Measurements from ENCODE around the gene OLIG1. TPM values are rescaled to one million over a fixed set of nuclear protein-coding genes. Genes with fewer than 3 reads are reported as not detected.

Gene OLIG1
- not detected for total RNA-seq

- ATAC-seq (peak; percentile 50), DNase-seq (ENCODE audit: low spot score) (no peak)
These were observed at the start of gene OLIG1 for GRCh38 chr21:33069994-33070743. Gene OLIG1, plus strand, starts transcription at chr21:33070141. Its CDS starts 106 bp downstream, at chr21:33070247.

DNA sequence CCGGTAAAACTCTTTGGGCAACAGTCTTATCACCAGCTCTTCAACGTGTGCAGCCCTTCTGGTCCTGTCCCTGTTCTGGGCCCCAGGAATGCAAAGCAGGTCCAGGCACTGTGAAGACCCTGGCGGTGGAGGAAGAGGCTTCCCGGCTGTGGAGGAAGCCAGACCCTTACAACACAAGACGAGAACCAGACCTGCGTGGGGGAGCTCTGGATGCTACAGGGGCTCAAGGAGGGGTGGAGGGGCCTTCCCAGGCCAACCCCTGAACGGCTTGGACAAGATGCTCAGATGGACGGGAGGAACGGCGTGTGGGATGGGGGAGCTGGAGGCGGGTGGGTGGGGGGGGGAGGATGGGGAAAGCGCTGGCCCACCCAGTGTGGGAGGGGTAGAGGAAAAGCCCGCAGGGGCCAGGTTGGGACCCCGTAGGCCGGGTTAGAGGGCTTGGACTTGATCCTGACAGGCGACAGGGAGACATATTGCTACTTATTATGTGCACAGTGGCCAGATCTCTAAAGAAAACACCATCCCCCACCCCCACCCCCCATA is 49.3 kb upstream of the OLIG1 start:
- DNase-seq (ENCODE audit: low spot score) (peak; percentile 29), ATAC-seq (no peak)

DNA sequence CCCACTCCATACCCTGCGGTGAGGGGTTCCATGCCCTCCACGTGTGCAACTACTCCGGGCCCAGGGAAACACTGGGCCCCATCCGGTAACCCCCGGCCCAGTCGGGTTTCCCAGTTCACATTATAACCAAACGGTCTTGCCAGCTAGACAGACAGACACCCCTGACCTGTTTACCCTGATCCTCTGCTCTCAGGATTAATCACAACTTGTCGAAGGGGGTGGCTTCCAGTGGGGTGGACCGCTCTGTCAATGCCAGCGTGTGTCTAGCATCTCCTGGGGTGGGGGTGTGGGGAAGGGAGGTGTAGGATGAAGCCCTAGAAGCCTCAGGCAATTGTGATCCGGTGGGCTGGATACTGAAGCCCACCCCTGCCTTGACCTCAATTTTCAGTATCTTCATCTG is 48.8 kb upstream of the OLIG1 start:
- DNase-seq (ENCODE audit: low spot score), result no peak
- ATAC-seq, result no peak

DNA sequence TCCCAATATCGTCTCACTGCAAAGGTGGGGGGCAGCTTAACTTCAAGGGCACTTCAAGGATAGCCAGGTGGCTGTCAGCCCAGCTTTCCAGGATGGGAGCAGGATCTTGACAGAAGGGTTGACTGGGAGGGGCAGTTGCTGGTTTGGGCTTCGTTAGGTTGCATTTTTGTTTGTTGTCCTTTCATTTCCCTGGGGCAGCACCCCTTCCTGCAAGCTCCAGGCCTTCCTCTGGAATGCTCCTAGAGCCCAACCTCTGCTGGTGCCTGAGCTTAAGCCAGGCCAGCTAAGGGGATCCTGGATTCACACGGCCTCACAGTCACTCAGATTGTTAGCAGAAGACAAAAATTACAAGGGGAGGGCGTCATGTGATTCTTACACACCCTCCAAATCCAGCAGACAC is 48.3 kb upstream of the OLIG1 start:
- DNase-seq (ENCODE audit: low spot score) (peak; percentile 14), ATAC-seq (no peak)

- DNase-seq (ENCODE audit: low spot score), result peak; percentile 37
- ATAC-seq, result no peak
These were observed 47.5 kb upstream of the OLIG1 start for GRCh38 chr21:33022489-33022827.

- no peak for ATAC-seq
- peak; percentile 39 for DNase-seq (ENCODE audit: low spot score)
These were observed 46.9 kb upstream of the OLIG1 start for GRCh38 chr21:33022828-33023573.

DNA sequence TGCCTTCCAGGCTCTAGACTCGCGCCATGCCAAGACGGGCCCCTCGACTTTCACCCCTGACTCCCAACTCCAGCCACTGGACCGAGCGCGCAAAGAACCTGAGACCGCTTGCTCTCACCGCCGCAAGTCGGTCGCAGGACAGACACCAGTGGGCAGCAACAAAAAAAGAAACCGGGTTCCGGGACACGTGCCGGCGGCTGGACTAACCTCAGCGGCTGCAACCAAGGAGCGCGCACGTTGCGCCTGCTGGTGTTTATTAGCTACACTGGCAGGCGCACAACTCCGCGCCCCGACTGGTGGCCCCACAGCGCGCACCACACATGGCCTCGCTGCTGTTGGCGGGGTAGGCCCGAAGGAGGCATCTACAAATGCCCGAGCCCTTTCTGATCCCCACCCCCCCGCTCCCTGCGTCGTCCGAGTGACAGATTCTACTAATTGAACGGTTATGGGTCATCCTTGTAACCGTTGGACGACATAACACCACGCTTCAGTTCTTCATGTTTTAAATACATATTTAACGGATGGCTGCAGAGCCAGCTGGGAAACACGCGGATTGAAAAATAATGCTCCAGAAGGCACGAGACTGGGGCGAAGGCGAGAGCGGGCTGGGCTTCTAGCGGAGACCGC is 46.3 kb upstream of the OLIG1 start:
- DNase-seq (ENCODE audit: low spot score) (no peak), ATAC-seq (no peak)

GRCh38 chr21:33024201-33025103 is 45.5 kb upstream of the OLIG1 start:
- ATAC-seq (no peak), DNase-seq (ENCODE audit: low spot score) (no peak)

GRCh38 chr21:33025106-33025488 is 44.8 kb upstream of the OLIG1 start:
- ATAC-seq, result no peak
- DNase-seq (ENCODE audit: low spot score), result no peak

- no peak for ATAC-seq
- DNase-seq (ENCODE audit: low spot score), result no peak
These were observed 44.2 kb upstream of the OLIG1 start, which contains the start of gene OLIG2 for GRCh38 chr21:33025489-33026442. Gene OLIG2, plus strand, starts transcription at chr21:33025935. Its CDS starts 928 bp downstream, at chr21:33026863.

- no peak for ATAC-seq
- DNase-seq (ENCODE audit: low spot score), result no peak
These were observed 43.5 kb upstream of the OLIG1 start for GRCh38 chr21:33026443-33026858.

- no peak for ATAC-seq
These were observed 43.0 kb upstream of the OLIG1 start for GRCh38 chr21:33026878-33027400.

GRCh38 chr21:33027401-33028286 is 42.3 kb upstream of the OLIG1 start:
- no peak for DNase-seq (ENCODE audit: low spot score)
- no peak for ATAC-seq

More at GRCh38 chr21:33026878-33027400, 43.0 kb upstream of the OLIG1 start:
- no peak for DNase-seq (ENCODE audit: low spot score)

- no peak for ATAC-seq
- no peak for DNase-seq (ENCODE audit: low spot score)
These were observed 41.7 kb upstream of the OLIG1 start for GRCh38 chr21:33028287-33028670.

DNA sequence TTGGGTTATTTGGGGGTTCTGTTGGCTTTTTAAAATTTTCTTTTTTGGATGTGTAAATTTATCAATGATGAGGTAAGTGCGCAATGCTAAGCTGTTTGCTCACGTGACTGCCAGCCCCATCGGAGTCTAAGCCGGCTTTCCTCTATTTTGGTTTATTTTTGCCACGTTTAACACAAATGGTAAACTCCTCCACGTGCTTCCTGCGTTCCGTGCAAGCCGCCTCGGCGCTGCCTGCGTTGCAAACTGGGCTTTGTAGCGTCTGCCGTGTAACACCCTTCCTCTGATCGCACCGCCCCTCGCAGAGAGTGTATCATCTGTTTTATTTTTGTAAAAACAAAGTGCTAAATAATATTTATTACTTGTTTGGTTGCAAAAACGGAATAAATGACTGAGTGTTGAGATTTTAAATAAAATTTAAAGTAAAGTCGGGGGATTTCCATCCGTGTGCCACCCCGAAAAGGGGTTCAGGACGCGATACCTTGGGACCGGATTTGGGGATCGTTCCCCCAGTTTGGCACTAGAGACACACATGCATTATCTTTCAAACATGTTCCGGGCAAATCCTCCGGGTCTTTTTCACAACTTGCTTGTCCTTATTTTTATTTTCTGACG is 41.1 kb upstream of the OLIG1 start:
- ATAC-seq, result no peak
- no peak for DNase-seq (ENCODE audit: low spot score)

GRCh38 chr21:33029385-33029921 is 40.5 kb upstream of the OLIG1 start:
- DNase-seq (ENCODE audit: low spot score), result no peak
- no peak for ATAC-seq

- DNase-seq (ENCODE audit: low spot score), result no peak
- ATAC-seq, result no peak
These were observed 39.9 kb upstream of the OLIG1 start for GRCh38 chr21:33029975-33030461.
